ENCODE results near the gene MALRD1.

The MALRD1 gene

DNA sequence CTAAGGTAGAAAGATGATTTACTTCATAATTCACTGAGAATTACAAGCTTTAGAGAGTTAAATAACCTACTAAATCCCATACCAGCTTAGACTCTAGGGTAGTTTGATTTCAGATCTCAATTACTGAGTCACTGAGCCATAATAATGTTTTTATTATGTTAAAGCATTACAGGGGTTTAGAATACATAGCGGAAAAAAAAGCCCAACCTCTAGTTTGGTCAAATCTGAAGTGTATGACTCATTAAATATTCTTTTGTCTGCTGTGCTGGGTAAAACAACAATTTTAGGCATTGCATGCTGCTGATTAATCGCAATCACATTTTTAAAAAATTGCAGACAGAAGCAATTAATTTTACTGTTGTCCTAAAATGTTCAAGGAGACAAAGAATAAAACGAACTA, 48.5 kb downstream of the MALRD1 start:
- TF ChIP-seq, protein P1, sequence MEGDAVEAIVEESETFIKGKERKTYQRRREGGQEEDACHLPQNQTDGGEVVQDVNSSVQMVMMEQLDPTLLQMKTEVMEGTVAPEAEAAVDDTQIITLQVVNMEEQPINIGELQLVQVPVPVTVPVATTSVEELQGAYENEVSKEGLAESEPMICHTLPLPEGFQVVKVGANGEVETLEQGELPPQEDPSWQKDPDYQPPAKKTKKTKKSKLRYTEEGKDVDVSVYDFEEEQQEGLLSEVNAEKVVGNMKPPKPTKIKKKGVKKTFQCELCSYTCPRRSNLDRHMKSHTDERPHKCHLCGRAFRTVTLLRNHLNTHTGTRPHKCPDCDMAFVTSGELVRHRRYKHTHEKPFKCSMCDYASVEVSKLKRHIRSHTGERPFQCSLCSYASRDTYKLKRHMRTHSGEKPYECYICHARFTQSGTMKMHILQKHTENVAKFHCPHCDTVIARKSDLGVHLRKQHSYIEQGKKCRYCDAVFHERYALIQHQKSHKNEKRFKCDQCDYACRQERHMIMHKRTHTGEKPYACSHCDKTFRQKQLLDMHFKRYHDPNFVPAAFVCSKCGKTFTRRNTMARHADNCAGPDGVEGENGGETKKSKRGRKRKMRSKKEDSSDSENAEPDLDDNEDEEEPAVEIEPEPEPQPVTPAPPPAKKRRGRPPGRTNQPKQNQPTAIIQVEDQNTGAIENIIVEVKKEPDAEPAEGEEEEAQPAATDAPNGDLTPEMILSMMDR (IDR thresholded peaks at IDR 0.05; ENCODE audit: low read length), result no peak
- no peak for TF ChIP-seq EZH2 (IDR thresholded peaks at IDR 0.05; ENCODE audit: borderline replicate concordance, low read length)
- Histone ChIP-seq H4K20me1 (ENCODE audit: insufficient read depth, low read length) (no peaks in the 10 kb centered on the region), H3K27ac (ENCODE audit: low read depth, low read length, poor library complexity, severe bottlenecking) (no peak overlapping the region), H3F3A (ENCODE audit: insufficient read depth, low read length) (no peaks in the 10 kb centered on the region), H3K4me1 (ENCODE audit: insufficient read depth, low read length, severe bottlenecking) (no peaks in the 10 kb centered on the region), H3K4me2 (ENCODE audit: low read length) (no peak overlapping the region), H3K9me2 (ENCODE audit: low read depth, low read length) (no peaks in the 10 kb centered on the region), H3K79me2 (ENCODE audit: insufficient read depth, low read length) (no peaks in the 10 kb centered on the region), H3K4me3 (ENCODE audit: low read depth, low read length, poor library complexity, severe bottlenecking) (no peak overlapping the region), H3K36me3 (ENCODE audit: insufficient read depth, low read length) (no peaks in the 10 kb centered on the region), H2AFZ (ENCODE audit: low read length) (no peak overlapping the region), H3K27me3 (ENCODE audit: insufficient read depth, low read length) (no peaks in the 10 kb centered on the region), H3K9me3 (ENCODE audit: low read length) (no peaks in the 10 kb centered on the region), H3K9ac (ENCODE audit: low read length) (no peak overlapping the region)

DNA sequence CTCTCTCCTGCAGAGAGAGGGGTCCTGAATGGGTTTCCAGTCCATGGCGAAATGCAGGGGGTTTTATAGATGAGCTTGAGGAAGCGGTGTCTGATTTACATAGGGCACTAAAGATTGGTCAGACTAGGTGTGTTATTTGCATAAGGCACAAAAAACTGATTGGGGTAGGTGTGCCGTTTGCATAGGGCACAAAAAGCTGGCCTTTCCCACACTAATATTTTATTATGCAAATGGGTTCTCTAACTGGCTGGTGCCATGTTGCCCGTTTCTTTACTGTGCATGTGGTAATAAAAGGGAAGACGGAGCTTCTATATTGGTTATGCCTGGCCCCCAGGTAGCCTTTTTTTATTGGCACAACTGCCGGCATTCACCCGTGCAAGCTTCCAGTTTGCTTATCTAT, 50.2 kb downstream of the MALRD1 start:
- TF ChIP-seq, protein P1 (IDR thresholded peaks at IDR 0.05; ENCODE audit: low read length), result no peak
- no peak for TF ChIP-seq EZH2 (IDR thresholded peaks at IDR 0.05; ENCODE audit: borderline replicate concordance, low read length)
- Histone ChIP-seq H3K79me2 (ENCODE audit: insufficient read depth, low read length) (no peaks in the 10 kb centered on the region), H3K4me1 (ENCODE audit: insufficient read depth, low read length, severe bottlenecking) (no peaks in the 10 kb centered on the region), H3K9me2 (ENCODE audit: low read depth, low read length) (no peaks in the 10 kb centered on the region), H3F3A (ENCODE audit: insufficient read depth, low read length) (no peaks in the 10 kb centered on the region), H3K27me3 (ENCODE audit: insufficient read depth, low read length) (no peaks in the 10 kb centered on the region), H3K4me2 (ENCODE audit: low read length) (no peak overlapping the region), H3K9ac (ENCODE audit: low read length) (no peak overlapping the region), H3K36me3 (ENCODE audit: insufficient read depth, low read length) (no peaks in the 10 kb centered on the region), H3K9me3 (ENCODE audit: low read length) (no peaks in the 10 kb centered on the region), H2AFZ (ENCODE audit: low read length) (no peak overlapping the region), H3K4me3 (ENCODE audit: low read depth, low read length, poor library complexity, severe bottlenecking) (no peak overlapping the region), H4K20me1 (ENCODE audit: insufficient read depth, low read length) (no peaks in the 10 kb centered on the region), H3K27ac (ENCODE audit: low read depth, low read length, poor library complexity, severe bottlenecking) (no peak overlapping the region)

DNA sequence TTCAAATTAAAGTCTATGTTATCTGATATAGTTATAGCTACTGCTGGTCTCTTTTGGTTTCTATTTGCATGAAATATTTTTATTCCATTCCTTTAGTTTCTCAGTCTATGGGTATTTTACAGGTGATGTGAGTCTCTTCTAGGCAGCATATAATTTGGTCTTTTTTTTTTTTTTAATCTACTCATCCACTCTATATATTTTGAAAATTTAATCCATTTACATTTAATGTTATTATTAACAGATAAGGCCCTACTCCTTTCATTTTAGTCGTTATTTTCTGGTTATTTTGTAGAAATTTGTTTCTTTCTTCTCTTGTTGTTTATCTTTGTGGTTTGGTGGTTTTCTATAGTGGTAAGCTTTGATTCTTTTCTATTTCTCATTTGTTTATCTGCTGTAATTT, 58.8 kb downstream of the MALRD1 start:
- H3K36me3 ChIP-seq (ENCODE audit: insufficient read depth, low read length), result no peaks in the 10 kb centered on the region
- no peaks in the 10 kb centered on the region for H3K4me1 ChIP-seq (ENCODE audit: insufficient read depth, low read length, severe bottlenecking)
- no peak overlapping the region for H3K9ac ChIP-seq (ENCODE audit: low read length)
- no peak overlapping the region for H3K4me2 ChIP-seq (ENCODE audit: low read length)
- H3K9me2 ChIP-seq (ENCODE audit: low read depth, low read length), result no peaks in the 10 kb centered on the region
- H3K27me3 ChIP-seq (ENCODE audit: insufficient read depth, low read length), result no peaks in the 10 kb centered on the region
- no peak overlapping the region for H3K4me3 ChIP-seq (ENCODE audit: low read depth, low read length, poor library complexity, severe bottlenecking)
- no peak for TF ChIP-seq EZH2 (IDR thresholded peaks at IDR 0.05; ENCODE audit: borderline replicate concordance, low read length)
- TF ChIP-seq, protein P1 (IDR thresholded peaks at IDR 0.05; ENCODE audit: low read length), result no peak
- no peaks in the 10 kb centered on the region for H4K20me1 ChIP-seq (ENCODE audit: insufficient read depth, low read length)
- no peak overlapping the region for H2AFZ ChIP-seq (ENCODE audit: low read length)
- 0 out of 2 replicates have a peak, but pooled peaks cover 3% of the 10 kb centered on the region for H3K9me3 ChIP-seq (ENCODE audit: low read length)
- no peaks in the 10 kb centered on the region for H3K79me2 ChIP-seq (ENCODE audit: insufficient read depth, low read length)
- H3K27ac ChIP-seq (ENCODE audit: low read depth, low read length, poor library complexity, severe bottlenecking), result no peak overlapping the region
- no peaks in the 10 kb centered on the region for H3F3A ChIP-seq (ENCODE audit: insufficient read depth, low read length)

Data from OCI-LY1 (cell line).